B cell (primary cell): Measurements from ENCODE around the gene TRIM24. TPM values are rescaled to one million over a fixed set of nuclear protein-coding genes. Genes with fewer than 3 reads are reported as not detected.

Experiments used
- ATAC-seq: fragments of 200-7000 bp; cut with Tn5 transposase; one replicate; pipeline ENCODE4 v1.10.0; 2021; ENCODE audit warnings: low read depth, mild to moderate bottlenecking, moderate number of reproducible peaks, moderate library complexity
- CTCF ChIA-PET: fragments of 350-600 bp; sonication (Branson Sonifier 250); formaldehyde crosslinking; loops from one replicate; lab custom pipeline; 2021; ENCODE audit warnings: antibody characterized with exemption, inconsistent platforms; lab: Charles Lee
- POLR2A ChIA-PET: fragments of 350-600 bp; sonication (Branson Sonifier 250); formaldehyde crosslinking; loops from one replicate; lab custom pipeline; 2021; ENCODE audit warnings: antibody characterized with exemption; lab: Charles Lee
- DNase-seq: peaks from one replicate; pipeline ENCODE4 v3.0.0; 2013
- H2AFZ ChIP-seq: 2 replicates; pipeline ENCODE4 v1.6.1; 2012; ENCODE audit warnings: mild to moderate bottlenecking, low read depth, low read length; ENCODE audit not compliant: insufficient read depth, poor library complexity, severe bottlenecking
- H3K27ac ChIP-seq, 2 donors: 1 replicate in 1 of 2; 2 replicates in 1 of 2; pipeline ENCODE4 v1.5.1; 2012 to 2013; ENCODE audit warnings: low read length in 2 of 2, mild to moderate bottlenecking in 2 of 2, moderate library complexity in 1 of 2
- H3K27me3 ChIP-seq, 4 experiments: fragments of 200-600 bp in 1 of 4; sonication (generic) in 1 of 4; replicated peaks in 1 of 4; 1 replicate in 2 of 4; 2 replicates in 2 of 4; pipeline versions ENCODE4 v1.6.1 to v1.7.0; 2013 to 2016; ENCODE audit warnings: low read length in 3 of 4, mild to moderate bottlenecking in 2 of 4, mixed read lengths in 1 of 4, moderate library complexity in 1 of 4; ENCODE audit not compliant: insufficient read depth in 4 of 4, control insufficient read depth in 3 of 4; ENCODE audit errors: control extremely low read depth in 1 of 4
- H3K36me3 ChIP-seq, 2 experiments: replicated peaks in 1 of 2; 1 replicate in 1 of 2; 2 replicates in 1 of 2; pipeline versions ENCODE4 v1.6.1 to v1.7.1; 2013; ENCODE audit warnings: low read length in 1 of 2; ENCODE audit not compliant: insufficient read depth in 2 of 2, control insufficient read depth in 1 of 2; ENCODE audit errors: control extremely low read depth in 1 of 2, extremely low read depth in 1 of 2
- H3K4me1 ChIP-seq, 2 donors: fragments of 200-600 bp in 1 of 2; sonication (generic) in 1 of 2; 1 replicate in 1 of 2; 2 replicates in 1 of 2; pipeline versions ENCODE4 v1.5.1 to v1.6.1; 2013 to 2017; ENCODE audit warnings: low read length in 2 of 2; ENCODE audit not compliant: control insufficient read depth in 2 of 2, insufficient read depth in 2 of 2
- H3K4me2 ChIP-seq: replicated peaks from 2 replicates; pipeline ENCODE3; 2012; ENCODE audit warnings: mild to moderate bottlenecking, low read depth, low read length; ENCODE audit not compliant: poor library complexity, severe bottlenecking
- H3K4me3 ChIP-seq, 5 experiments: fragments of 200-600 bp in 1 of 5; sonication (generic) in 1 of 5; 1 replicate in 3 of 5; 2 replicates in 2 of 5; pipeline versions ENCODE4 v1.5.1 to v1.7.0; 2011 to 2016; ENCODE audit warnings: low read length in 4 of 5, mild to moderate bottlenecking in 4 of 5, low read depth in 2 of 5, control low read depth in 1 of 5, moderate library complexity in 1 of 5; ENCODE audit not compliant: insufficient read depth in 1 of 5; ENCODE audit errors: control extremely low read depth in 1 of 5, extremely low read depth in 1 of 5
- H3K79me2 ChIP-seq: fragments of 200-600 bp; sonication (generic); one replicate; pipeline ENCODE4 v1.6.0; 2016; ENCODE audit warnings: low read length; ENCODE audit not compliant: control insufficient read depth, insufficient read depth
- H3K9ac ChIP-seq: fragments of 200-600 bp; sonication (generic); 2 replicates; pipeline ENCODE4 v1.6.1; 2017; ENCODE audit warnings: mild to moderate bottlenecking, low read length, moderate library complexity
- H3K9me3 ChIP-seq, 3 donors: one replicate each; pipeline versions ENCODE4 v1.6.1 to v1.7.1; 2013; ENCODE audit warnings: low read length in 2 of 3; ENCODE audit not compliant: control insufficient read depth in 2 of 3, insufficient read depth in 1 of 3; ENCODE audit errors: control extremely low read depth in 1 of 3
- H4K20me1 ChIP-seq: 2 replicates; pipeline ENCODE4 v1.6.0; 2012; ENCODE audit warnings: mild to moderate bottlenecking, low read length; ENCODE audit not compliant: insufficient read depth, control insufficient read depth, poor library complexity, severe bottlenecking
- H3K27ac Mint-ChIP-seq: one replicate; pipeline ENCODE4 v1.8.0; 2021; ENCODE audit warnings: mixed read lengths
- H3K27me3 Mint-ChIP-seq: one replicate; pipeline ENCODE4 v1.8.0; 2021; ENCODE audit warnings: mixed read lengths
- H3K4me1 Mint-ChIP-seq: one replicate; pipeline ENCODE4 v1.8.0; 2021; ENCODE audit warnings: mixed read lengths
- H3K4me3 Mint-ChIP-seq: one replicate; pipeline ENCODE4 v1.8.0; 2021; ENCODE audit warnings: mixed read lengths
- H3K9me3 Mint-ChIP-seq: one replicate; pipeline ENCODE4 v1.8.0; 2022; ENCODE audit warnings: mixed read lengths; ENCODE audit not compliant: insufficient read depth
- CTCF ChIP-seq: fragments of 200-600 bp; IDR thresholded peaks from one replicate; pipeline ENCODE4 v1.8.0; 2022; ENCODE audit warnings: antibody characterized with exemption, mild to moderate bottlenecking
- EZH2 ChIP-seq: IDR thresholded peaks from 2 replicates; pipeline ENCODE4 v1.6.1; 2012; ENCODE audit warnings: borderline replicate concordance, low read depth, mild to moderate bottlenecking, moderate library complexity, low read length; ENCODE audit not compliant: insufficient read depth, poor library complexity, severe bottlenecking
- WGBS: methylation state at CpG from one replicate; pipeline ENCODE4 v1.1.5; 2013; ENCODE audit warnings: missing lambda C conversion rate; ENCODE audit not compliant: insufficient coverage; 5-methylcytosine and 5-hydroxymethylcytosine counted together
- intact Hi-C: fragments of 100-400 bp; cut with micrococcal nuclease; formaldehyde crosslinking; loops from one replicate; pipeline ENCODE4 v1.10.0; 2022
- polyA plus RNA-seq: library from polyadenylated mRNA; depleted of rRNA; stranded (reverse); fragments of >200 nt; gene quantifications from 2 replicates; pipeline ENCODE4 v1.2.3, GENCODE V29; 2012
- total RNA-seq, 2 donors: library from RNA; stranded (reverse); fragments of 120-200 nt in 1 of 2; gene quantifications; 1 replicate in 1 of 2; 2 replicates in 1 of 2; pipeline versions ENCODE4 v1.2.3 to v1.2.4, GENCODE V29; 2013 to 2022

Gene TRIM24
- total and polyA plus RNA-seq, 2 donors (not counting 1 experiment from before 2014, with no cell fraction given): 3.7 to 18.7 TPM

GRCh38 chr7:138602451-138602850 lies 142.4 kb downstream of the TRIM24 start:
- Histone ChIP-seq H3K4me3 (no peak overlapping the region), H3K27ac (no peak overlapping the region), H3K79me2 (no peaks in the 10 kb centered on the region), H3K9ac (no peak overlapping the region), H3K36me3 (no peaks in the 10 kb centered on the region), H3K4me2 (no peak overlapping the region), H4K20me1 (no peaks in the 10 kb centered on the region), H3K4me1 (no peaks in the 10 kb centered on the region), H3K27me3 (no peaks in the 10 kb centered on the region), H2AFZ (no peak overlapping the region), H3K9me3 (peaks cover 0 to 2% (median 0%) of the 10 kb centered on the region in 3 donors)
- ATAC-seq (no peak), DNase-seq (no peak)
- intact Hi-C loops: no loop called here
- H3K4me3 Mint-ChIP-seq: no peak overlapping the region
- POLR2A ChIA-PET: no interaction called here
- no peaks in the 10 kb centered on the region for H3K9me3 Mint-ChIP-seq
- TF ChIP-seq CTCF (no peak), EZH2 (no peak)
- peaks cover 13% of the 10 kb centered on the region for H3K27me3 Mint-ChIP-seq
- 17% methylated on average over 1 of the region's 1 CpG for WGBS
- CTCF ChIA-PET: no interaction called here
- H3K27ac Mint-ChIP-seq: no peak overlapping the region
- peaks cover 5% of the 10 kb centered on the region for H3K4me1 Mint-ChIP-seq

- POLR2A ChIA-PET: no interaction called here
Measured at GRCh38 chr7:138603549-138604318, 143.7 kb downstream of the TRIM24 start.

More at GRCh38 chr7:138603549-138604318, 143.7 kb downstream of the TRIM24 start:
- H3K27ac Mint-ChIP-seq: no peak overlapping the region
- peaks cover 12% of the 10 kb centered on the region for H3K4me1 Mint-ChIP-seq
- intact Hi-C loops: no loop called here
- H3K4me3 Mint-ChIP-seq: no peak overlapping the region
- peaks cover 0 to 2% (median 0%) of the 10 kb centered on the region in 3 donors for H3K9me3 ChIP-seq
- CTCF ChIA-PET: no interaction called here
- no peaks in the 10 kb centered on the region for H3K9me3 Mint-ChIP-seq
- no peak overlapping the region for H3K4me2 ChIP-seq
- H3K36me3 ChIP-seq: no peaks in the 10 kb centered on the region
- H3K27me3 ChIP-seq: no peaks in the 10 kb centered on the region
- ATAC-seq: no peak
- no peaks in the 10 kb centered on the region for H4K20me1 ChIP-seq
- no peak for DNase-seq
- H3K27ac ChIP-seq: no peak overlapping the region
- no peak overlapping the region for H3K9ac ChIP-seq
- no peak overlapping the region for H3K4me3 ChIP-seq
- no peak overlapping the region for H2AFZ ChIP-seq
- H3K4me1 ChIP-seq: no peaks in the 10 kb centered on the region
- WGBS: 80% methylated on average over 4 of the region's 8 CpGs
- H3K79me2 ChIP-seq: no peaks in the 10 kb centered on the region
- peaks cover 13% of the 10 kb centered on the region for H3K27me3 Mint-ChIP-seq
- TF ChIP-seq EZH2 (no peak), CTCF (no peak)
